Hindlimb muscle (tissue), 1 donor: ENCODE results near the gene PITPNB. TPM values are rescaled to one million over a fixed set of nuclear protein-coding genes. Genes with fewer than 3 reads are reported as not detected.

Experiments used
- DNase-seq: peaks from one replicate; pipeline ENCODE4 v3.0.0-alpha.2; 2013
- polyA plus RNA-seq: library from polyadenylated mRNA; unstranded; fragments of 120-200 nt; gene quantifications from one replicate; pipeline ENCODE4 v1.2.1, GENCODE V29; 2013; ENCODE audit not compliant: insufficient read length

PITPNB gene
- polyA plus RNA-seq, 1 donor: 38.3 TPM

GRCh38 chr22:27853424-27853823 is 65.6 kb downstream of the PITPNB start:
- DNase-seq: no peak

DNA sequence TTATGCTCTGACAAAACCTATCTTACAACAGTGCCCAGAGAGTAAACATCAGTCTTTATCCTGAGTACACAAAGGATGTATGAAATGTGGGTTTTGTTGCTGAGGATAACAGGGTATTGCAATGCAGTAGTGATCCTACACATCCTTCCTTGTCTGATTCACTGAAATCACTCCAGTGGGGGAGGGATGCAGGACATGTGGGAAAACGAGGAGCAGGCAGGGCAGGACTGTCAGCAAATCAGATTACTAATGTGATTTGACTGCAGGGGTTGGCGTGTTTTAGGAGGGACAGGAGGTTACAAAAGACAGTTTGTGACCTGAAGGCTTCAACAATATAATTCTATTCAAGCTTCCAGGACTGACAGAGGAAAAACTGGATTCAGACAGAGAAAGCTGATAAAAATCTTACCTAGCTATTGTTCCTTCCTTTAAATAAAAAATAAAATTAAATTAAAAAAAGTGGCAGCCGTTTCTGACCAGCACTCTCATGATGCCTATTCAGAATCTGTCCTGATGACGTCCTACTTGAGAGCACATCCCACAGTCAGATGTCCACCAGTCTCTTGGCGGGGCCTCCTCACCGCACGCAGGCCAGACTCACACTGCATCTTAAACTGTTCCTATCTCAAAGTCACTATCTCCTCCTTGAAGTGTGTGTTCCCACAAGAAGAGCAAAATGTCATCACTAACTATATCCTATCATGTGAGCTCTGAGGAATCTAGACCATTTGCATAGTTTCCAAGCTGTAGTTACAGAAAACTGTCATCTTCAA is 66.9 kb downstream of the PITPNB start:
- no peak for DNase-seq

DNA sequence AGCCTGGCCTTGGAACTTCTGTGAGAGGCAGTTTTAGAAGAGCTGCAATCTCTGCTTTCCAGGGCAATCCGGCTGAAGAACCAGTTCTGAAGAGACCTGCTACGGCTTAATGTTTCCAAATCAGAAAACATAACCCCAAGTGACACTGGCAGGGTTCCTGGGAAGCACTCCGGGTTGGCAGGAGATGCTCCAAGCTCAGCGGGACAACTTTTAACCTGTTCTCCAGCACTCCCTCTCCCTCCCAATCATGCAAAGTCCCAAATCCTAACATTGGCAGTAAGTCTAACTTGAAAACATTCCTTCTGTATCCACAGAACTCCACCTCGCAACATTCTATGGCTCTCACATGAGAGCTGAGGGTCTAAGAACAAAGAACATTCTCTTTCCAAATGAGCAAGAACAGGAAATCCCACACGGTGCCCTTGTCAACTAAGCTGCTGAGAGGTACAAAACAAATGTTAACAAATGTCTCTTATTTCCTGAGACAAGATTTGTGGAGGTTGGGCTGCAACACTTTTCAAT is 69.0 kb downstream of the PITPNB start:
- peak; percentile 56 for DNase-seq

DNA sequence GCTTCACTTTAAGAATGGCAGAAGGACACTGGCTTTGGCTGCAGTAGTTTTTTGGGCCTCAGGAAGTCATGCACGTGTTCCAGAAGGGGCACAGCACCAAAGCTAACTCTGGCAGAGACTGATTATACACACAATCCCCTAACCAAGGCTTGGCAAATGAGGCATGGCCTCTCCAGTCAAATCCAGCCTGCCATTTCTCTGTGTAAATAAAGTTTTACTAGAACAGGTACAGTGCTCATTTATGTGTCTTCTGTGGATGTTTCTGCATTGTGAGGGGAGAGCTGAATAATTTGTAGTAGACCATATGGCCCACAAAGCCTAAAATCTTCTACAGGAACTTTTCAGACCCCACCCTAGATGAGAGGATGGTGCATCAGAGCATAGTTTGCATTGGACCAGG is 71.1 kb downstream of the PITPNB start:
- no peak for DNase-seq

DNA sequence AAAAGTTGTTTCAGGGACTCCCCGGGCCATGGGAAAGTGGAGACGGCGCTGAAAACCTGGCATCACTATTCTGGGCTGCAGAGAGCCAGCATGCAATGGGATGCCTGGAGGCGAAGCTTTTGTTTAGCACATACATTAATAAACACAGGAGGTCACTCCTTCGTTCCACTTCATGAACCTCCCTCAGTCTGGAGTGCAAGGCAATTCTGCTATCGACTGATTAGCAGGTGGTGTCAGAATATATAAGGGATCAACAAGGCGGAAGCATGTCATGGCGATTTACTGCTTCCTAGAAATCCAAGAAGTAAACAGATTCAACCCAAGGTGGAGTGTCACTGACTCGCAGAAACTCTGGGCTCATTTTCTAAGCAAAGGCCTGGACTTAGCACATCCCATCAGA is 72.1 kb downstream of the PITPNB start:
- no peak for DNase-seq

GRCh38 chr22:27846248-27846757 is 72.8 kb downstream of the PITPNB start:
- DNase-seq: no peak

DNA sequence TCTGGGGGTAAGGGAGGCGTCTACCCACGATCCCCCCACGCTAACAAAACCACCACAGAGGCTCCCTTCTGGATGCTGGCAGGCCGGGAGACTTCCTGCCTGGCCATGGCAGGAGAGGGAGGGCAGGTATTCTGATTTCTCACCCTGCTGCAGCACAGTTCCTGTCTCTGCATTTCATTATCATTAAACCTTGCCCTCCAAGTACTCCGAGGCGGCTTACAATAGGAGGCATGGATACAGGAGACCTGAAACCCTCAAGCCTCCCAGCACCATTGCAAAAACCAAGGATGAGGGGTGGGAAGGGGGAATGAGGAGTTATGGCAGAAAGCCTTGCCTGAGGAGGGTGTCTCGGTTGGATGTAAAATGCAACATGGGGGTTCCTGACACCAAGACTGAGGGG is 73.4 kb downstream of the PITPNB start:
- no peak for DNase-seq

DNA sequence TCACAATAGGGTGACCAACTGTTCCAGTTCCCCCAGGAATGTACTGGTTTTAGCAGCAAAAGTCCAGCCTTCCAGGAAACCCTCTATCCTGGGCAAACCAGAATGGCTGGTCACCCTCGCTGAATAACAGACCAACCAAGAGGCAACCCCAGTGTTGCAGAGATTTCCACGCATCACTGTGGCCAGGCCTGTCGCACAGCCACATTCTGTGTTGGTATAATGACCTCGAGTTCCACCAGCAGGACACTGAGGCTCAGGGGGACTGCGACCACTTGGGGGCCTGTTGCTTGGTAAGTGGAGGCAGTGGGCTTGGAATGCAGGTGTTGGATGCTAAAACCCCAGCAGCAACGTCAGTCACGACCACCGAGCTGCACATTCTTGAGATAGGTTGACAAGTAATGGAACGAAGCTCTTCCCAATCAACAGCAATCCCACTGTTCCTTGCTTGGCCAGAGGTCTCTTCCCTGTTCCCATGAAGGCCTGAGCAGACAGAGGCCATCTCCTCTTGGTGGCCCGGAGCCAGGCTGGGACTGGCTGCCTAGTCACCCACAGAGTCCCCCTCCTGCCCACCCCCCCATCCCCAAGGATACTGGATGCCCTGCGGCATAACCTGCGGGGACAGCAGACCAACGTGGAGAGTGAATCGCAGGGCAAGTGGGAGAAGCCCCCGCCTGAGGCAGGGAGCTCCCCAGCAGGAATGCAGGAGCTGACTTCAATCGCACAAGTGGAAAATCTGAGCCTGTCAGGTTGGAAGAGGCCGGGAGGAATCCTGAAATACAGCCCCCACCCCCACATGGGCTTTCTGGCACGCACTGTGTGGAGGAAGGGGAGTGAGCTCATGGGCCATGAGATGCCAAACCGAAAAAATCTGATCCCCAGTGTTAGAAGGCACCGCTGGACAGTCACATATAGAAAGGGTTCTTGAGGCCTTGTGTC is 74.1 kb downstream of the PITPNB start:
- peak; percentile 79 for DNase-seq

- no peak for DNase-seq
These were observed 74.8 kb downstream of the PITPNB start for GRCh38 chr22:27844256-27844655.

DNA sequence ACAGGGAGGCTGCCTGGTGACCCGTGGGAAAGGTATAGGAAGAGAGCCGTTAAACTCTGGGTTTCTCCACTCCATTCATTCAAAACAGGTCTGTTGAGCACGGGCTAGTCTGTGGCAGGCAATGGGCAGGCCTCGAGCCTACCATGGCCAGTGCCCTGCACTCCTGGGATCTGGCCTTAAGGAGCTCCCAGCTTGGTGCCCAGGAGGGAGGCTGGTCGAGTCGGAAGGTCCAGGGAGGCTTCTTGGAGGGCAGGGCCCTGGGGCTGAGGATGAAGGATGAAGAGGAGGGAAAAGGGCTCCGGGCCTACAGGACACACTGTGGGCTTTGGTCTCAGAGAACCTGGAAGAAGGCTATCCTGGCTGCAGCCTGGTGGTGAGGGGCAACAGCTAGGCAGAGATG is 75.6 kb downstream of the PITPNB start:
- DNase-seq: no peak

GRCh38 chr22:27842669-27843431 is 76.2 kb downstream of the PITPNB start:
- DNase-seq: peak; percentile 58

DNA sequence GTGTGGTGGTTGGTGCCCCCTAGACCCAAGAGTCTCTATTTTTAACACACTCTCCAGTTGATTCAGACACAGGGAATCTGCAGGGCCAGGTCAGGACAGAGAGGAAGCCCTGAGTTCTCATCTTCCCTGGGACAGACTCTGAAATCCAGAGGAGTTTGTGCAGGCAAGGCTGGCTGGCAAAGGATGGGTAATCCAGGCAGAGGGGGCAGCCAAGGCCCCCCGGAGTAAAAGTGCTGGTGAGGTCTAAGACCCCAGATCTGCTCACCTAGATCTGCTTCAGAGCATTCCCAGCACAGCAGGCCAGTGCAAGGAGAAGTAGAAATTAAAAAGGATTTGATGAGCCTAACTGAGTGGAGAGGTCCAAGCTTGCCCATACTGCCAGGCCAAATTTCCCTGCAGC is 76.9 kb downstream of the PITPNB start:
- no peak for DNase-seq

DNA sequence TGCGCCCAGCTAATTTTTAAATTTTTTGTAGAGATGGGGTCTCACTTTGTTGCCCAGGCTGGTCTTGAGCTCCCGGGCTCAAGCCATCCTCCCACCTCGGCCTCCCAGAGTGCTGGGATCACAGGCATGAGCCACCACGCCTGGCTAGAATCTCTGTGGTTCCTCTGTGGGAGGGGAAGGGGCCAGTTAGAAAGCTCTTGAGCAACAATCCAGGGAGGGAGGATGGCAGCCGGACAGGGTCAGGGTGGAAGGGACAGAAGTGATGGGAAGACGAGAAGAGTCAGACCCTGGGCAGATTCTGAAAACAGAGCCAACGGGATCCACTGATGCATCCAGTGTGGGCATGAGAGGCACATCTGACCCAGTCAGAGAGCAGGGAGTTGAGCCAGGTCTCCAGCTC is 78.6 kb downstream of the PITPNB start:
- DNase-seq: no peak

- DNase-seq: no peak
These were observed 79.9 kb downstream of the PITPNB start for GRCh38 chr22:27839057-27839660.

DNA sequence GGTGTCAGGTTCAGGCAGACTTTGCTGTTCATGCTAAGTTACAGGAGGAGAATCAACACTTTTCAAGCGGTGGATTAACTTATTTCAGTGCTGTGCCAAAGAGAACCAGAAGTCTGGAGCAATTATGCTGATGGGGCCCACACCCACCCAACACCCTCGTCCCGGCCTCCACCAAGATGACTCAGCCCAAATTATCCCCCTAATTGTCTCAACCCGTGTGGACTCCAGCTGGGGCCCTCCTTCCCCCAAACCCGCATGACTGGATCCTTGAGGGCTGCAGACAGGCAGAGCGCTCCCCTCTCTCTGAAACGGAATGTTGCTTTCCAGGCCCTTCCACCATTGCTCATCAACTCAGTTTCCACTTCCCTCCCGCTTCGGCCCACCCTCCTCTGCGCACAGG is 82.9 kb downstream of the PITPNB start:
- DNase-seq: no peak

- no peak for DNase-seq
These were observed 83.6 kb downstream of the PITPNB start for GRCh38 chr22:27835446-27835845.

DNA sequence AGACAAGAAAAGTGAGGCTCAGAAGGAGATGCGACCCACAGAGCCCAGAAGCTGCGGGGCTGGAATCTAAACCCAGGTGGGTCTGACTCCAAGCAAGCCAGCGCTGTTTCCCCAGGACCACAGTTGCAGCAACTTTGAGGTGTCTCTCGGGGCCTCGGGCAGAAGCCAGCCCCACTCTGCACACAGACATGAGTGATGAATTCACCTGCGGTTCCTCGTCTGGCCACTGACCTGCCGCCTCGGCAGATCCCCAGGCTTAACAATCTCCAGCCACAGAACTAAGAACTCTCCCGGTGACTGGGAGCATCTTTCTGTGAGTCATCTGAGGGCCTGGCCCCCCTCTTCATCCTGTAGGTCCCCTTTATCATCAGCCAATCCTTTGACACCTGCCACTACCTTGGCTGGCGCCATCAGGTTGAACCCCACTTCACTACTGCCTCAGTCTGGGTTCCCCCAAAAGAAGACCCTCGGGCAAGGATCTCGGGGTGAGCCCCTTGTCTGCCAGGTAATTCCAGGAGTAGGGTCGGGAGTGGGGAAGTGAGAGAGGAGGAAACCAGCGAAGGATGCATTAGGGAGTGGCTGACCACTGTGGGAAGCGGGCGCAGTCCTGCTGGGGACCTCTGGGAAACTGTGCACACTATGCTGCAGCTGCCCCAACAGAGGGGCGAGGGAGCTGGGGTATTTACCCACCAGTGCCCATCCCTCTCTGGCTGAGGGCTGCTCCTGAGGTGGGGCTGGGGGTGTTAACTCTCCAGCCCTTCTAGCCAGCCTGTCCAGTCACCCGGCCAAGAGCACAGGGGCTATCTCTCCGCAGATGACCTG is 84.5 kb downstream of the PITPNB start:
- DNase-seq: no peak

DNA sequence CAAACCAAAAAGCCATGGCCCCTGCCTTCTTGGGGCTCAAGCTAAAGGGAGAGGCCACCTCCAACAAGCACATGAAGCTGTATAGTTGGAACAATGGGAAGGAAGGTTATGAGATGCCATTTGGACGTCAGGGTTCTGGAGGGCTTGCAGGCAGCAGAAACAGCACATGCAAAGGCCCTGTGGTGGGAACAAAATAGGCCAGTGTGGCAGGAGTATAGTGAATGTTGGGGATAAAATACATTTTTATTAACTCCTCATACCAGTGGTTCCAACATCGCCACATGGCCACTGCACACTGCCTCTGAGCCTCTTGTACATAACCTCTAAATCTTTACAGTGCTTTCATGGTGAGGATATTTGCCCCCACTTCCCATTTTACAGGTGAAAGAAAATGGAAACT is 85.3 kb downstream of the PITPNB start:
- no peak for DNase-seq

DNA sequence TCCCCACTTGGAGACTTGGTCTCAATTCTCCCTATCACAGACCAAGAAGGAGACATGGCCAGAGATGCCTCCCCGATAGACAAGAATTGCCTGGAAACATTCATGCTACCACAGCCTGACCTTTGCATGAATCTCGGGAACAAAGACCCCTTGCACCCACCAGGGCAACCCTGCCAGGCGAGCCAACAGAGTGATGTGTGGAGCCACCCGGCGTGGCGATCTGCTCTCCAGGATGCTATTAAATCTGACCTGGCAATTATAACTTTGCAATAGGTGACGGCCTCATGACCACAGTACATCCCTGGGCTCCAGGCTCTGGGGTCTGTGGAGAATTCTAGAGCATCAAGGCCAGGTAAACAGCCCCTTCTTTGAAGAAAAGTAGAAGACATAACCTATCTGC is 86.5 kb downstream of the PITPNB start:
- DNase-seq: no peak

DNA sequence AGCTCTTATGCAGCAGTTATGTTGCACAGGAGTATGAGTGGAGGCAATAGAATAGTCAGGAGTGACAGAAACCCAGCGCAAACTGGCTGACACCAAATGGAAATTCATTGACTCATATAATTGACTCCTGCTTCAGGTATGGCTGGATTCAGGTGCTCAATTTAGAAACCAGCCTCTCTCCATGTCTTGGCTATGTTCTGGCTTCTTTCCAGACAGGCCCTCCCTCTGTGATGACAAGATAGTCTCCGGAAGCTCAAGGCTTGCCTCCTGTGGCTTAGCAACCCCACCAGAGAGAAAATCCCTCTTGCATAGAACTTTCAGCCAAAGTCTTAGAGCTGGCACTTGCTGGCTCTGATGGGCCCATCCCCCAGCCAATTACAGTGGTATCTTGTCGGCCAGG is 89.4 kb downstream of the PITPNB start:
- DNase-seq: no peak
